ENCODE data around the gene CFAP52. TPM values are rescaled to one million over a fixed set of nuclear protein-coding genes. Genes with fewer than 3 reads are reported as not detected.
"Not testable (repeated sequence)": the region's sequence is repeated elsewhere in the genome, so short reads cannot be mapped to it uniquely, and the experiment has no call there.

CFAP52 gene
- polyA plus RNA-seq, 1 donor (not counting 4 experiments of a cell fraction or from before 2014, with no cell fraction given) = 0.08 TPM

DNA sequence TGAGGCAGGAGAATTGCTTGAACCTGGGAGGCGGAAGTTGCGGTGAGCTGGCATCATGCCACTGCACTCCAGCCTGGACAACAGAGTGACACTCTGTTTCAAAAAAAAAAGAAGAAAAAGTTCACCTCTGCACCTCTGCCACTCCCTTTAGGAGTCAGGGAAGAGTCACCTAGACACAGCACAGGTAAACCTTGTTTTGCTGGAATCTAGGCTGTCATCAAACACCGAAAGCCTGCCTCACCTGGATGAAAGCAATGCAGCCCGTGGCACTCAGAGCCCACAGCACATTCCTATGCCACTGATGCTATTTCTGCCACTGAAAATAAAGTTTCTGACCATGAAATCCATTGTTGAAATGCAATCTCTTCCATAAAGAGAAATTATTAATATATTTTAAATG, 22.2 kb downstream of the CFAP52 start:
- no peaks in the 10 kb centered on the region for H3K36me3 ChIP-seq (ENCODE audit: control insufficient read depth in 2 of 2, extremely low read depth in 1 of 2, insufficient read depth in 2 of 2, low read length in 2 of 2)
- H3K4me2 ChIP-seq (ENCODE audit: control insufficient read depth, extremely low read depth, insufficient read depth, low read depth, low read length) = no peak overlapping the region
- FAIRE-seq (no peak), DNase-seq (ENCODE audit: low read depth, low spot score) (no peak)
- H4K20me1 ChIP-seq (ENCODE audit: control insufficient read depth, extremely low read depth, insufficient read depth, low read length) = no peaks in the 10 kb centered on the region
- no peaks in the 10 kb centered on the region for H3K9me1 ChIP-seq (ENCODE audit: control insufficient read depth, extremely low read depth, insufficient read depth, low read length)
- H3K9me3 ChIP-seq (ENCODE audit: control insufficient read depth, low read depth, low read length) = no peaks in the 10 kb centered on the region
- H3K27ac ChIP-seq (ENCODE audit: control insufficient read depth, insufficient read depth, low read length) = no peak overlapping the region
- H3K79me2 ChIP-seq (ENCODE audit: control insufficient read depth, insufficient read depth, low read length) = no peaks in the 10 kb centered on the region
- no peaks in the 10 kb centered on the region for H3K4me1 ChIP-seq (ENCODE audit: control insufficient read depth, extremely low read depth, insufficient read depth, low read length)
- H3K4me3 ChIP-seq (ENCODE audit: control insufficient read depth in 2 of 3, extremely low read depth in 1 of 3, insufficient read depth in 2 of 3, low read depth in 1 of 3, low read length in 3 of 3) = no peak overlapping the region
- dilution Hi-C loops (cut with MboI; ENCODE audit: extremely low pct_ligation_motif_present, low sequenced_read_pairs) = no loop called here
- no peak overlapping the region for H2AFZ ChIP-seq (ENCODE audit: control insufficient read depth, low read length)
- TF ChIP-seq, protein P1, sequence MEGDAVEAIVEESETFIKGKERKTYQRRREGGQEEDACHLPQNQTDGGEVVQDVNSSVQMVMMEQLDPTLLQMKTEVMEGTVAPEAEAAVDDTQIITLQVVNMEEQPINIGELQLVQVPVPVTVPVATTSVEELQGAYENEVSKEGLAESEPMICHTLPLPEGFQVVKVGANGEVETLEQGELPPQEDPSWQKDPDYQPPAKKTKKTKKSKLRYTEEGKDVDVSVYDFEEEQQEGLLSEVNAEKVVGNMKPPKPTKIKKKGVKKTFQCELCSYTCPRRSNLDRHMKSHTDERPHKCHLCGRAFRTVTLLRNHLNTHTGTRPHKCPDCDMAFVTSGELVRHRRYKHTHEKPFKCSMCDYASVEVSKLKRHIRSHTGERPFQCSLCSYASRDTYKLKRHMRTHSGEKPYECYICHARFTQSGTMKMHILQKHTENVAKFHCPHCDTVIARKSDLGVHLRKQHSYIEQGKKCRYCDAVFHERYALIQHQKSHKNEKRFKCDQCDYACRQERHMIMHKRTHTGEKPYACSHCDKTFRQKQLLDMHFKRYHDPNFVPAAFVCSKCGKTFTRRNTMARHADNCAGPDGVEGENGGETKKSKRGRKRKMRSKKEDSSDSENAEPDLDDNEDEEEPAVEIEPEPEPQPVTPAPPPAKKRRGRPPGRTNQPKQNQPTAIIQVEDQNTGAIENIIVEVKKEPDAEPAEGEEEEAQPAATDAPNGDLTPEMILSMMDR (optimal IDR thresholded peaks at IDR 0.05 in 1 of 3, IDR thresholded peaks at IDR 0.05 in 1 of 3, conservative IDR thresholded peaks at IDR 0.05 in 1 of 3; ENCODE audit: extremely low read depth in 1 of 3, insufficient read depth in 2 of 3, low read length in 3 of 3) = no peak
- no peak for TF ChIP-seq EZH2 (IDR thresholded peaks at IDR 0.05; ENCODE audit: low read length)
- H3K9ac ChIP-seq (ENCODE audit: control insufficient read depth, extremely low read depth, insufficient read depth, low read length) = no peak overlapping the region
- H3K27me3 ChIP-seq (ENCODE audit: control insufficient read depth, extremely low read depth, insufficient read depth, low read length) = no peaks in the 10 kb centered on the region

DNA sequence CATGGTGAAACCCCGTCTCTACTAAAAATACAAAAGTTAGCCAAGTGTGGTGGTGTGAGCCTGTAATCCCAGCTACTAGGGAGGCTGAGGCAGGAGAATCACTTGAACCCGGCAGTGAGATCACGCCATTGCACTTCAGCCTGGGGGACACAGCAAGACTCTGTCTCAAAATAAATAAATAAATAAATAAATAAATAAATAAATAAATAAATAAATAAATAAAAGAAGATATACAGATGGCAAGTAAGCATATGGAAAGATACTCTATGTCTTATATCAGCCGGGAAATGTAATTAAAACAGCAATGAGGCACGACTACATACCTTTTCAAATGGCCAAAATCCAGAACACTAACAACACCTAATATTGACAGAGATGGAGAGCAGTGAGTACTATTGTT, 28.1 kb downstream of the CFAP52 start:
- FAIRE-seq; H3K9me1 ChIP-seq (ENCODE audit: control insufficient read depth, extremely low read depth, insufficient read depth, low read length); DNase-seq (ENCODE audit: low read depth, low spot score); H3K4me1 ChIP-seq (ENCODE audit: control insufficient read depth, extremely low read depth, insufficient read depth, low read length); H2AFZ ChIP-seq (ENCODE audit: control insufficient read depth, low read length); H3K4me3 ChIP-seq (ENCODE audit: control insufficient read depth in 2 of 3, extremely low read depth in 1 of 3, insufficient read depth in 2 of 3, low read depth in 1 of 3, low read length in 3 of 3); H3K4me2 ChIP-seq (ENCODE audit: control insufficient read depth, extremely low read depth, insufficient read depth, low read depth, low read length); H3K27me3 ChIP-seq (ENCODE audit: control insufficient read depth, extremely low read depth, insufficient read depth, low read length); H3K9ac ChIP-seq (ENCODE audit: control insufficient read depth, extremely low read depth, insufficient read depth, low read length); H3K27ac ChIP-seq (ENCODE audit: control insufficient read depth, insufficient read depth, low read length); H3K9me3 ChIP-seq (ENCODE audit: control insufficient read depth, low read depth, low read length); H4K20me1 ChIP-seq (ENCODE audit: control insufficient read depth, extremely low read depth, insufficient read depth, low read length); H3K36me3 ChIP-seq (ENCODE audit: control insufficient read depth in 2 of 2, extremely low read depth in 1 of 2, insufficient read depth in 2 of 2, low read length in 2 of 2); dilution Hi-C loops (cut with MboI; ENCODE audit: extremely low pct_ligation_motif_present, low sequenced_read_pairs); H3K79me2 ChIP-seq (ENCODE audit: control insufficient read depth, insufficient read depth, low read length): not testable (repeated sequence)

DNA sequence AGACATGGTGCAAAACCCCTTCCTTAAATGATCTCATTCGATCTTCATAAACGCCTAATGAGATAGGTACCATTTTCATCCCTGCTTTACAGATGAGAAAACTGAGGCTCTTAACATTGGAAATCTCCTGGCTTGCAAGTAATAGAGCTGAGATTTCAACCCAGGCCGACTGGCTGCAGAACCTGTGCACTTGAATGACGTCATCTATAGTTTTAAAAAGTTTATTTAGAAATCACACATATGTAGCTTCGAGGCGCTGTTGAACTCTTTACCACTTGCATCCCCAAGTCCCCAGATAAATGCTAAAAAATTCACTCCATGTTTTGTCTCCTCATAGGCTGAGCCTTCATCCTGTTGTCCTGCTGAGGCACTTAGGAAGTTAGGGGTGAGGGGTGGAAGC, 30.0 kb downstream of the CFAP52 start:
- TF ChIP-seq EZH2 (IDR thresholded peaks at IDR 0.05; ENCODE audit: low read length) = no peak
- TF ChIP-seq, protein P1 (optimal IDR thresholded peaks at IDR 0.05 in 1 of 3, IDR thresholded peaks at IDR 0.05 in 1 of 3, conservative IDR thresholded peaks at IDR 0.05 in 1 of 3; ENCODE audit: extremely low read depth in 1 of 3, insufficient read depth in 2 of 3, low read length in 3 of 3) = no peak
- H3K79me2 ChIP-seq (ENCODE audit: control insufficient read depth, insufficient read depth, low read length) = no peaks in the 10 kb centered on the region
- no peak overlapping the region for H3K4me2 ChIP-seq (ENCODE audit: control insufficient read depth, extremely low read depth, insufficient read depth, low read depth, low read length)
- dilution Hi-C loops (cut with MboI; ENCODE audit: extremely low pct_ligation_motif_present, low sequenced_read_pairs) = no loop called here
- H3K9me1 ChIP-seq (ENCODE audit: control insufficient read depth, extremely low read depth, insufficient read depth, low read length) = no peaks in the 10 kb centered on the region
- no peak overlapping the region for H3K27ac ChIP-seq (ENCODE audit: control insufficient read depth, insufficient read depth, low read length)
- H3K4me3 ChIP-seq (ENCODE audit: control insufficient read depth in 2 of 3, extremely low read depth in 1 of 3, insufficient read depth in 2 of 3, low read depth in 1 of 3, low read length in 3 of 3) = no peak overlapping the region
- FAIRE-seq (no peak), DNase-seq (ENCODE audit: low read depth, low spot score) (no peak)
- H3K4me1 ChIP-seq (ENCODE audit: control insufficient read depth, extremely low read depth, insufficient read depth, low read length) = no peaks in the 10 kb centered on the region
- H3K9ac ChIP-seq (ENCODE audit: control insufficient read depth, extremely low read depth, insufficient read depth, low read length) = no peak overlapping the region
- no peaks in the 10 kb centered on the region for H3K27me3 ChIP-seq (ENCODE audit: control insufficient read depth, extremely low read depth, insufficient read depth, low read length)
- H4K20me1 ChIP-seq (ENCODE audit: control insufficient read depth, extremely low read depth, insufficient read depth, low read length) = no peaks in the 10 kb centered on the region
- no peak overlapping the region for H2AFZ ChIP-seq (ENCODE audit: control insufficient read depth, low read length)
- H3K36me3 ChIP-seq (ENCODE audit: control insufficient read depth in 2 of 2, extremely low read depth in 1 of 2, insufficient read depth in 2 of 2, low read length in 2 of 2) = no peaks in the 10 kb centered on the region
- H3K9me3 ChIP-seq (ENCODE audit: control insufficient read depth, low read depth, low read length) = no peaks in the 10 kb centered on the region

DNA sequence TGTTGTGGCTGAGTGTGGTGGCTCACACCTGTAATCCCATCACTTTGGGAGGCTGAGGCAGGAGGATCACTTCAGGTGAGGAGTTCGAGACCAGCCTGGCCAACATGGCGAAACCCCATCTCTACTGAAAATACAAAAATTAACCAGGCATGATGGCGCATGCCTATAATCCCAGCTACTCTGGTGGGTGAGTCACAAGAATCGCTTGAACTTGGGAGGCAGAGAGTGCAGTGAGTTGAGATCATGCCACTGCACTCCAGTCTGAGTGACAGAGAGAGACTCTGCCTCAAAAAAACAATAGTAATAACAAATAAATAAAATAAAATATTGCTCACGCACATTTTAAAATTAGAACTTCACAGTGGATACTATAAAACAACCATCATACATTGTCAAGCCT, 30.6 kb downstream of the CFAP52 start:
- FAIRE-seq; H3K27me3 ChIP-seq (ENCODE audit: control insufficient read depth, extremely low read depth, insufficient read depth, low read length); dilution Hi-C loops (cut with MboI; ENCODE audit: extremely low pct_ligation_motif_present, low sequenced_read_pairs): not testable (repeated sequence)

More for the DNA sequence above, 30.6 kb downstream of the CFAP52 start:
- not testable (repeated sequence) for H3K9me1 ChIP-seq (ENCODE audit: control insufficient read depth, extremely low read depth, insufficient read depth, low read length); H3K9me3 ChIP-seq (ENCODE audit: control insufficient read depth, low read depth, low read length); H2AFZ ChIP-seq (ENCODE audit: control insufficient read depth, low read length); DNase-seq (ENCODE audit: low read depth, low spot score); H3K36me3 ChIP-seq (ENCODE audit: control insufficient read depth in 2 of 2, extremely low read depth in 1 of 2, insufficient read depth in 2 of 2, low read length in 2 of 2); H3K27ac ChIP-seq (ENCODE audit: control insufficient read depth, insufficient read depth, low read length); H3K4me2 ChIP-seq (ENCODE audit: control insufficient read depth, extremely low read depth, insufficient read depth, low read depth, low read length); H3K4me3 ChIP-seq (ENCODE audit: control insufficient read depth in 2 of 3, extremely low read depth in 1 of 3, insufficient read depth in 2 of 3, low read depth in 1 of 3, low read length in 3 of 3); H4K20me1 ChIP-seq (ENCODE audit: control insufficient read depth, extremely low read depth, insufficient read depth, low read length); H3K9ac ChIP-seq (ENCODE audit: control insufficient read depth, extremely low read depth, insufficient read depth, low read length); H3K79me2 ChIP-seq (ENCODE audit: control insufficient read depth, insufficient read depth, low read length); H3K4me1 ChIP-seq (ENCODE audit: control insufficient read depth, extremely low read depth, insufficient read depth, low read length)
